Peyer's patch (tissue), 4 donors: ENCODE results near the gene STUB1. TPM values are rescaled to one million over a fixed set of nuclear protein-coding genes. Genes with fewer than 3 reads are reported as not detected.

Source experiments
- DNase-seq, 3 donors: peaks; one replicate each; pipeline ENCODE4 v3.0.0-alpha.2; 2017 to 2019
- H3K27ac ChIP-seq, 4 donors: fragments of 200-600 bp; sonication (generic); one replicate each; pipeline ENCODE4 v1.5.1; 2016 to 2019
- H3K27me3 ChIP-seq, 2 donors: fragments of 200-600 bp; sonication (generic); one replicate each; pipeline ENCODE4 v1.5.1; 2019
- H3K36me3 ChIP-seq, 3 donors: fragments of 200-600 bp; sonication (generic); one replicate each; pipeline ENCODE4 v1.5.1; 2016 to 2019
- H3K4me1 ChIP-seq, 4 donors: fragments of 200-600 bp; sonication (generic); one replicate each; pipeline ENCODE4 v1.5.1; 2016 to 2019
- H3K4me3 ChIP-seq, 4 donors: fragments of 200-600 bp; sonication (generic); 1 replicate in 3 of 4; 2 replicates in 1 of 4; pipeline ENCODE4 v1.5.1; 2016 to 2019; ENCODE audit warnings: mild to moderate bottlenecking in 1 of 4
- H3K9me3 ChIP-seq, 4 donors: fragments of 200-600 bp; sonication (generic); one replicate each; pipeline ENCODE4 v1.5.1; 2016 to 2019; ENCODE audit warnings: mild to moderate bottlenecking in 1 of 4
- POLR2A ChIP-seq, 2 donors: fragments of 450-650 bp; IDR thresholded peaks; one replicate each; pipeline ENCODE4 v1.5.1; 2017; ENCODE audit warnings: antibody characterized with exemption in 2 of 2, mild to moderate bottlenecking in 2 of 2, moderate library complexity in 2 of 2
- total RNA-seq, 4 donors: library from RNA; depleted of rRNA; stranded (reverse); fragments of >200 nt; gene quantifications; one replicate each; pipeline ENCODE4 v1.1.0, GENCODE V29; 2016
- TF ChIP-seq, protein P1 (sequence below), 6 experiments: fragments of 450-650 bp in 4 of 6; fragments of 200-600 bp in 2 of 6; sonication (generic) in 1 of 6; IDR thresholded peaks; one replicate each; pipeline ENCODE4 v1.5.1; 2017 to 2019; ENCODE audit warnings: antibody characterized with exemption in 6 of 6, mild to moderate bottlenecking in 3 of 6, moderate library complexity in 1 of 6

Gene STUB1
- total RNA-seq, 4 donors from 2014 or later: 96.0 to 291 (median 107) TPM

DNA sequence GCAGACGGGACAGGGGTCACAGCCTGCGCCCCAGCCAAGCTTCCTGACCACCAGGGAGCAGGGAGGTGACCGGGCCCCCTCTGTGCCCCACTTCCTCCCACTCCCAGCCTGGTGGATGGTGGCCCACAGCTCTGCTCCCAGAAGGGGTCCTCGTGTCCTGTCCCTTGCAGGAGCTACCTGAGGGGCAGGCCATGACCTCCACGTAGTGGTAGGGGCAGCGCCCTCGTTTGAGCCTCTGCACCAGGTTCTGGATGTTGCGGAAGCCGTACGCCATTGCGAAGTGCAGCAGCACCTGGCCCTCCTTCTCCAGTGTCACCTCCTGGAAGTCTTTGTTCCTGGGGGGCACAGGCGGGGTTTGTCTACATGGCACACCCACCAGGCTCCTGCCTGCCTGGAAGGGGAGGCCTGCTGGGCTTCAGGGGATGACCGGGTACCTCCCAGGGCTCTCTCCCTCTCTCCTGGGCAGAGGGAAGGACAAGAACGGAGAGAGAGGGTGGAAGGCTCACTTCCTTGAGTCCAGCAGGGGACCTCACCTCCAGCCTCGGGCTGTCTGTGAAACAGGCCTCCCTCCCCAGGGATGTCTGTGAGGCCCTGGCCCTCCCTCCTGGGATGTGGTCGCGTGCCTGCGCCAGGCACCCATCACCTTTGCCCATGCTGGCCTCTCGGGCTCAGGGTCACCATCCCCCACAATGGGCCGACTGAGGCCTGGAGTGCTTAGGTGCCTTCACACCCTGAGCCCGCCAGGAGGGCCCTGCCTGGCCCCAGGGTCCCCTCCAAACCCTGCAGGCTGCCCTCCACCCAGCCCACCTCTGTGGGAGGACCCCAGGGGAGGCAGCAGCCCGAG lies 50.7 kb downstream of the STUB1 start:
- H3K27me3 ChIP-seq: peaks cover 0 to 20% of the 10 kb centered on the region in 2 donors
- peaks cover 0 to 41% (median 0%) of the 10 kb centered on the region in 3 donors for H3K36me3 ChIP-seq

DNA sequence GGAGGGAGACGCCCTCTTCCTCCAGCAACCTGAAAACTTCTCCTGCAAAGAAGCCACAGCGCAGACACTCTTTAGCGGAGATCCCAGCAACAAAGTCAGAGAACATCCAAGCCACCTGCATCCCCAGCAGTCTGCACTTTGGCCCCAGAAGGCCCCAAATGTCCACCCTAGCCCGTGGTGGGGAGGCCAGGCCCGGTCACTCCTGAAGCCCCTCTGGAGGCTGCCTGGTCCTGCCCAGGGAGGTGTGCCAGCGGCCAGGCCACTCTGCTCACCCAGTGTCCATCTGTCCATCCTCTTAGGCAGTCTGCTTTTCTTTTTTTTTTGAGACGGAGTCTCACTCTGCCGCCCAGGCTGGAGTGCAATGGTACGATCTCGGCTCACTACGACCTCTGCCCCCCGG lies 52.1 kb downstream of the STUB1 start:
- Histone ChIP-seq H3K4me1 (peaks cover 0 to 17% (median 6%) of the 10 kb centered on the region in 4 donors), H3K9me3 (no peaks in the 10 kb centered on the region), H3K27me3 (peaks cover 0 to 6% of the 10 kb centered on the region in 2 donors), H3K27ac (no peak overlapping the region), H3K4me3 (no peak overlapping the region), H3K36me3 (peaks cover 0 to 56% (median 0%) of the 10 kb centered on the region in 3 donors)
- TF ChIP-seq, protein P1, sequence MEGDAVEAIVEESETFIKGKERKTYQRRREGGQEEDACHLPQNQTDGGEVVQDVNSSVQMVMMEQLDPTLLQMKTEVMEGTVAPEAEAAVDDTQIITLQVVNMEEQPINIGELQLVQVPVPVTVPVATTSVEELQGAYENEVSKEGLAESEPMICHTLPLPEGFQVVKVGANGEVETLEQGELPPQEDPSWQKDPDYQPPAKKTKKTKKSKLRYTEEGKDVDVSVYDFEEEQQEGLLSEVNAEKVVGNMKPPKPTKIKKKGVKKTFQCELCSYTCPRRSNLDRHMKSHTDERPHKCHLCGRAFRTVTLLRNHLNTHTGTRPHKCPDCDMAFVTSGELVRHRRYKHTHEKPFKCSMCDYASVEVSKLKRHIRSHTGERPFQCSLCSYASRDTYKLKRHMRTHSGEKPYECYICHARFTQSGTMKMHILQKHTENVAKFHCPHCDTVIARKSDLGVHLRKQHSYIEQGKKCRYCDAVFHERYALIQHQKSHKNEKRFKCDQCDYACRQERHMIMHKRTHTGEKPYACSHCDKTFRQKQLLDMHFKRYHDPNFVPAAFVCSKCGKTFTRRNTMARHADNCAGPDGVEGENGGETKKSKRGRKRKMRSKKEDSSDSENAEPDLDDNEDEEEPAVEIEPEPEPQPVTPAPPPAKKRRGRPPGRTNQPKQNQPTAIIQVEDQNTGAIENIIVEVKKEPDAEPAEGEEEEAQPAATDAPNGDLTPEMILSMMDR (IDR thresholded peaks at IDR 0.05): no peak
- TF ChIP-seq POLR2A (IDR thresholded peaks at IDR 0.05): no peak
- no peak for DNase-seq

More for the DNA sequence above, 50.7 kb downstream of the STUB1 start:
- Histone ChIP-seq H3K9me3 (no peaks in the 10 kb centered on the region), H3K4me1 (peaks cover 0 to 31% (median 11%) of the 10 kb centered on the region in 4 donors), H3K27ac (no peak overlapping the region), H3K4me3 (no peak overlapping the region)
- TF ChIP-seq, protein P1 (IDR thresholded peaks at IDR 0.05): no peak
- TF ChIP-seq POLR2A (IDR thresholded peaks at IDR 0.05): no peak
- DNase-seq: no peak

Other genes starting within 250 kb of the STUB1 start
- 100 to 1,000 TPM in 3 of 4 donors, 10 to 100 TPM in 1; 50.3 to 249 (median 167) TPM for gene CAPN15, start 152.7 kb upstream of the STUB1 start, total RNA-seq
- gene PRR35, start 120.0 kb upstream of the STUB1 start, total RNA-seq: not detected
- 10 to 100 TPM in 1 of 4 donors, 1 to 10 TPM in 3; 1.2 to 17.3 (median 1.5) TPM for gene NHLRC4, start 113.4 kb upstream of the STUB1 start, total RNA-seq
- 10 to 100 TPM; 33.1 to 65.6 (median 55.2) TPM for gene PIGQ, start 110.4 kb upstream of the STUB1 start, total RNA-seq
- gene RAB40C, start 90.3 kb upstream of the STUB1 start, total RNA-seq: 10 to 100 TPM; 27.2 to 83.6 (median 62.7) TPM
- gene WFIKKN1, start 49.4 kb upstream of the STUB1 start, total RNA-seq: 1 to 10 TPM; 2.5 to 6.2 (median 3.8) TPM
- 100 to 1,000 TPM in 1 of 4 donors, 10 to 100 TPM in 3; 44.5 to 153 (median 60.2) TPM for gene METTL26, start 44.1 kb upstream of the STUB1 start, total RNA-seq
- gene MCRIP2, start 38.6 kb upstream of the STUB1 start, total RNA-seq: 100 to 1,000 TPM; 114 to 260 (median 222) TPM
- gene WDR90, start 31.0 kb upstream of the STUB1 start, total RNA-seq: 100 to 1,000 TPM in 2 of 4 donors, 10 to 100 TPM in 2; 29.8 to 154 (median 73.6) TPM
- 100 to 1,000 TPM; 110 to 416 (median 239) TPM for gene RHOT2, start 12.3 kb upstream of the STUB1 start, total RNA-seq
- 10 to 100 TPM in 2 of 4 donors, 1 to 10 TPM in 2; 4.1 to 13.6 (median 9.9) TPM for gene RHBDL1, start 4.7 kb upstream of the STUB1 start, total RNA-seq
- 10 to 100 TPM; 45.6 to 56.1 (median 51.9) TPM for gene JMJD8, start 3.9 kb downstream of the STUB1 start, total RNA-seq
- 10 to 100 TPM in 3 of 4 donors, 1 to 10 TPM in 1; 8.3 to 20.4 (median 15.4) TPM for gene WDR24, start 10.0 kb downstream of the STUB1 start, total RNA-seq
- gene FBXL16, start 25.4 kb downstream of the STUB1 start, total RNA-seq: 1 to 10 TPM; 1.4 to 2.5 (median 1.9) TPM
- 10 to 100 TPM in 2 of 4 donors, 1 to 10 TPM in 2; 4.0 to 33.8 (median 8.9) TPM for gene METRN, start 34.7 kb downstream of the STUB1 start, total RNA-seq
- gene ANTKMT, start 40.7 kb downstream of the STUB1 start, total RNA-seq: 10 to 100 TPM; 52.8 to 93.9 (median 72.0) TPM
- 10 to 100 TPM in 1 of 4 donors, 1 to 10 TPM in 3; 2.1 to 13.2 (median 6.3) TPM for gene CCDC78, start 46.0 kb downstream of the STUB1 start, total RNA-seq
- gene HAGHL, start 46.7 kb downstream of the STUB1 start, total RNA-seq: 10 to 100 TPM in 1 of 4 donors, 1 to 10 TPM in 2, under 1 TPM in 1; 0.53 to 42.9 (median 3.4) TPM
- gene CIAO3, start 60.6 kb downstream of the STUB1 start, total RNA-seq: 100 to 1,000 TPM in 2 of 4 donors, 10 to 100 TPM in 2; 73.4 to 164 (median 117) TPM
- gene MSLN, start 80.3 kb downstream of the STUB1 start, total RNA-seq: 1 to 10 TPM in 3 of 4 donors, not detected in 1; 2.6 to 7.7 (median 5.4) TPM
- 10 to 100 TPM; 31.0 to 42.1 (median 37.4) TPM for gene RPUSD1, start 108.0 kb downstream of the STUB1 start, total RNA-seq
- 10 to 100 TPM; 12.1 to 91.6 (median 19.0) TPM for gene CHTF18, start 108.2 kb downstream of the STUB1 start, total RNA-seq
- 1 to 10 TPM in 1 of 4 donors, not detected in 3; 1.9 TPM for gene GNG13, start 120.3 kb downstream of the STUB1 start, total RNA-seq